GM21576 (cell line): ENCODE data around the gene TMPRSS3.

Experiments used
- ATAC-seq: cut with Tn5 transposase; IDR thresholded peaks from one replicate; pipeline ENCODE4 v1.9.1; 2021; ENCODE audit warnings: mild to moderate bottlenecking, moderate library complexity; ENCODE audit not compliant: unreplicated experiment

Gene TMPRSS3

GRCh38 chr21:42374864-42375499 is 20.9 kb downstream of the TMPRSS3 start:
- ATAC-seq, result no peak

- ATAC-seq, result no peak
These were observed 21.4 kb downstream of the TMPRSS3 start for GRCh38 chr21:42374457-42374856.

GRCh38 chr21:42373908-42374455 is 21.9 kb downstream of the TMPRSS3 start:
- ATAC-seq, result no peak

- no peak for ATAC-seq
These were observed 22.5 kb downstream of the TMPRSS3 start for GRCh38 chr21:42373196-42373907.

- no peak for ATAC-seq
These were observed 24.8 kb downstream of the TMPRSS3 start for GRCh38 chr21:42370894-42371654.

- no peak for ATAC-seq
These were observed 26.0 kb downstream of the TMPRSS3 start for GRCh38 chr21:42369821-42370220.

GRCh38 chr21:42367367-42368165 is 28.3 kb downstream of the TMPRSS3 start:
- no peak for ATAC-seq

GRCh38 chr21:42366292-42367010 is 29.4 kb downstream of the TMPRSS3 start, which contains the start of gene TFF1:
TSS of gene TFF1 (minus strand) at chr21:42366535. CDS start at chr21:42366495, 40 bp downstream.
- ATAC-seq, result no peak

- no peak for ATAC-seq
These were observed 30.1 kb downstream of the TMPRSS3 start for GRCh38 chr21:42365770-42366169.

- ATAC-seq, result no peak
These were observed 31.5 kb downstream of the TMPRSS3 start for GRCh38 chr21:42364304-42364865.

GRCh38 chr21:42363312-42363711 is 32.5 kb downstream of the TMPRSS3 start:
- ATAC-seq, result no peak

GRCh38 chr21:42362700-42363099 is 33.2 kb downstream of the TMPRSS3 start:
- no peak for ATAC-seq

- no peak for ATAC-seq
These were observed 33.7 kb downstream of the TMPRSS3 start for GRCh38 chr21:42362198-42362597.

- ATAC-seq, result no peak
These were observed 34.6 kb downstream of the TMPRSS3 start for GRCh38 chr21:42361286-42361685.

GRCh38 chr21:42360317-42360716 is 35.5 kb downstream of the TMPRSS3 start:
- ATAC-seq, result no peak

- no peak for ATAC-seq
These were observed 36.9 kb downstream of the TMPRSS3 start for GRCh38 chr21:42358937-42359336.

GRCh38 chr21:42358261-42358660 is 37.6 kb downstream of the TMPRSS3 start:
- ATAC-seq, result no peak

GRCh38 chr21:42357307-42357706 is 38.5 kb downstream of the TMPRSS3 start:
- no peak for ATAC-seq

GRCh38 chr21:42356650-42357049 is 39.2 kb downstream of the TMPRSS3 start:
- no peak for ATAC-seq

GRCh38 chr21:42356046-42356445 is 39.8 kb downstream of the TMPRSS3 start:
- ATAC-seq, result no peak
